GM12878 (cell line): ENCODE measurements around the gene PLCG2. TPM values are rescaled to one million over a fixed set of nuclear protein-coding genes. Genes with fewer than 3 reads are reported as not detected.

Source experiments
- ATF7 ChIP-seq: fragments of 450-650 bp; IDR thresholded peaks from 2 replicates; pipeline ENCODE4 v1.6.1; 2016; ENCODE audit warnings: low read depth, mild to moderate bottlenecking
- CBX5 ChIP-seq: sonication (generic); IDR thresholded peaks from 2 replicates; pipeline ENCODE4 v1.6.1; 2016; ENCODE audit warnings: low read depth, moderate library complexity, mild to moderate bottlenecking, inconsistent platforms
- CEBPB ChIP-seq, 2 experiments: fragments of 150-350 bp in 1 of 2; IDR thresholded peaks; 2 replicates each; pipeline ENCODE4 v1.6.1; 2012 to 2014; ENCODE audit warnings: low read depth in 2 of 2, low read length in 2 of 2, borderline replicate concordance in 1 of 2, inconsistent platforms in 1 of 2
- ESRRA ChIP-seq: IDR thresholded peaks from 2 replicates; pipeline ENCODE4 v1.6.1; 2012; ENCODE audit warnings: mild to moderate bottlenecking, low read length, improper control_type of control experiment
- FOS ChIP-seq: IDR thresholded peaks from 3 replicates; pipeline ENCODE4 v1.6.1; 2011; ENCODE audit warnings: borderline replicate concordance; ENCODE audit not compliant: insufficient read length; ENCODE audit errors: extremely low read depth
- GATAD2B ChIP-seq: fragments of 450-650 bp; conservative IDR thresholded peaks from 2 replicates; pipeline ENCODE4 v1.6.1; 2017; ENCODE audit warnings: low read depth, mild to moderate bottlenecking, moderate library complexity
- IKZF1 ChIP-seq: fragments of 450-650 bp; conservative IDR thresholded peaks from 2 replicates; pipeline ENCODE4 v1.6.1; 2017; ENCODE audit warnings: antibody characterized with exemption, mild to moderate bottlenecking
- IKZF2 ChIP-seq, 2 experiments: fragments of 450-650 bp; IDR thresholded peaks; 2 replicates each; pipeline ENCODE4 v1.6.1; 2017; ENCODE audit warnings: mild to moderate bottlenecking in 2 of 2, moderate library complexity in 2 of 2
- JUND ChIP-seq: IDR thresholded peaks from 2 replicates; pipeline ENCODE4 v1.6.1; 2012; ENCODE audit warnings: low read depth, mild to moderate bottlenecking, low read length, improper control_type of control experiment, moderate library complexity
- MLLT1 ChIP-seq: fragments of 450-650 bp; IDR thresholded peaks from 2 replicates; pipeline ENCODE4 v1.6.1; 2016; ENCODE audit warnings: mild to moderate bottlenecking
- MYB ChIP-seq: fragments of 150-350 bp; IDR thresholded peaks from 2 replicates; pipeline ENCODE4 v1.6.1; 2014; ENCODE audit warnings: mild to moderate bottlenecking, low read depth, low read length, borderline replicate concordance
- PKNOX1 ChIP-seq: fragments of 450-650 bp; IDR thresholded peaks from 2 replicates; pipeline ENCODE4 v1.6.1; 2016; ENCODE audit warnings: mild to moderate bottlenecking
- SMAD5 ChIP-seq: IDR thresholded peaks from 2 replicates; pipeline ENCODE4 v1.6.1; 2016; ENCODE audit warnings: antibody characterized with exemption, low read depth
- SMARCA5 ChIP-seq: fragments of 450-650 bp; IDR thresholded peaks from 2 replicates; pipeline ENCODE4 v1.6.1; 2017; ENCODE audit warnings: mild to moderate bottlenecking
- SUPT20H ChIP-seq: IDR thresholded peaks from 2 replicates; pipeline ENCODE4 v1.6.1; 2011; ENCODE audit warnings: low read depth, mild to moderate bottlenecking, low read length, moderate library complexity, borderline replicate concordance; ENCODE audit not compliant: control insufficient read depth
- USF1 ChIP-seq: IDR thresholded peaks from 2 replicates; pipeline ENCODE4 v1.6.1; 2011; ENCODE audit warnings: borderline replicate concordance, low read depth, mild to moderate bottlenecking, moderate library complexity, mixed read lengths, low read length; ENCODE audit not compliant: insufficient read depth; ENCODE audit errors: extremely low read length
- YY1 ChIP-seq: IDR thresholded peaks from 2 replicates; pipeline ENCODE4 v1.6.1; 2011; ENCODE audit warnings: low read depth, mild to moderate bottlenecking, low read length
- ZNF274 ChIP-seq: IDR thresholded peaks from one replicate; pipeline ENCODE4 v1.8.0; 2011; ENCODE audit not compliant: insufficient read length, insufficient read depth
- polyA plus RNA-seq, 11 experiments: library from polyadenylated mRNA; depleted of rRNA in 4 of 11; unstranded in 6 of 11; stranded (reverse) in 5 of 11; fragments of >200 nt; fragmentation: Nextera tagmentation in 4 of 11; fragmentation: Illumina TruSeq in 1 of 11; extraction: Ambion mirVana in 4 of 11; extraction: Trizol in 1 of 11; gene quantifications; 1 replicate in 1 of 11; 2 replicates in 10 of 11; pipeline versions ENCODE4 v1.2.1 to v1.2.3, GENCODE V29; 2011 to 2016; ENCODE audit warnings: inconsistent platforms in 2 of 11, missing spikeins in 2 of 11, low read depth in 1 of 11
- total RNA-seq, 4 experiments: library from RNA; depleted of rRNA in 3 of 4; stranded (reverse); fragments of >200 nt in 3 of 4; fragmentation: Illumina TruSeq in 1 of 4; extraction: Trizol in 1 of 4; gene quantifications; 2 replicates each; pipeline versions ENCODE4 v1.2.1 to v1.2.3, GENCODE V29; 2013 to 2021
- TF ChIP-seq, protein P1 (sequence below): fragments of 450-650 bp; IDR thresholded peaks from 2 replicates; pipeline ENCODE4 v1.6.1; 2017; ENCODE audit warnings: mild to moderate bottlenecking, moderate library complexity
- TF ChIP-seq, protein P2 (sequence below), 3 experiments: IDR thresholded peaks in 2 of 3; conservative IDR thresholded peaks in 1 of 3; 2 replicates each; pipeline ENCODE4 v1.5.1; 2011; ENCODE audit warnings: low read depth in 3 of 3, low read length in 3 of 3, mild to moderate bottlenecking in 3 of 3, control low read depth in 2 of 3, moderate library complexity in 2 of 3, inconsistent platforms in 1 of 3, mixed read lengths in 1 of 3; ENCODE audit not compliant: control insufficient read depth in 2 of 3, insufficient read depth in 1 of 3; ENCODE audit errors: extremely low read depth in 1 of 3

PLCG2 gene
- total and polyA plus RNA-seq, 10 of the 15 experiments (the other 5 are each of a cell fraction or from before 2014, with no cell fraction given) = 47.6 to 256 (median 149) TPM

DNA sequence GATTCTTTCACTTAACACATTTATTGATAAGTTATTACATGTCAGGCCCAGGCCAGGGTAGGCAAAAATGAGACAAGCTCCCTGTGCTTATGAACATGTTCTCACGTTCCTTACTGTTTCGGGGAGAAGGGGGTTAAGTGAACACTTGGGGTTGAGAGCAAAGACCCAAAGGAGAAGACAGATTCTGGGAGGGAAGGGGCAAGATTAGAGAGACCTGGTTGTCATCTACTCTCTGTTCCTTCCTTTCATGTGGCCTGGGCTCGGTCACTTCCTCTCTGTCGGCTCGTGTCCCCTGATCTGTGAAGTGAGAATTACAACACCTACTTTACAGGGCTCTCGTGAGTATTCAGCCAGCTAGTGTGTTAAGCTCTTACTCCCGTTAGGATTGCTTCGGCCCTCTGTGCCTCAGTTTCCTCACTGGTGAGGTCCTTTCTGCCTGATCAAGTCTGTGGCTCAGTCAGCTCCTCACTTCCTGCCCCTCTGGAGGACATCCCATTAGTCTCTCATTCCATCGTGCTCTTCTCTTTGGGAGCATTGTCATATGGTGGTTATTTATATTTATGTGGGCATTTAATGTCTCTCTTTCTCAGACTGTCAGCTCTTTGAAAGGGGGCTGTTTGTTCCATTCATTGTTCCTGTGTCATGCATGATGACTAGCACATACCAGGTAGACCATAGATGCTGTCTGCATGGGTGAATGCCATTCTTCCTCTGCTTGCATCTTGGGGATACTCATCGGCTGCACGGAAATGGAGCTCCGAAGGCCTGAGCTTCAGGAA lies 38.9 kb downstream of the PLCG2 start (continued):
- TF ChIP-seq, protein P1, sequence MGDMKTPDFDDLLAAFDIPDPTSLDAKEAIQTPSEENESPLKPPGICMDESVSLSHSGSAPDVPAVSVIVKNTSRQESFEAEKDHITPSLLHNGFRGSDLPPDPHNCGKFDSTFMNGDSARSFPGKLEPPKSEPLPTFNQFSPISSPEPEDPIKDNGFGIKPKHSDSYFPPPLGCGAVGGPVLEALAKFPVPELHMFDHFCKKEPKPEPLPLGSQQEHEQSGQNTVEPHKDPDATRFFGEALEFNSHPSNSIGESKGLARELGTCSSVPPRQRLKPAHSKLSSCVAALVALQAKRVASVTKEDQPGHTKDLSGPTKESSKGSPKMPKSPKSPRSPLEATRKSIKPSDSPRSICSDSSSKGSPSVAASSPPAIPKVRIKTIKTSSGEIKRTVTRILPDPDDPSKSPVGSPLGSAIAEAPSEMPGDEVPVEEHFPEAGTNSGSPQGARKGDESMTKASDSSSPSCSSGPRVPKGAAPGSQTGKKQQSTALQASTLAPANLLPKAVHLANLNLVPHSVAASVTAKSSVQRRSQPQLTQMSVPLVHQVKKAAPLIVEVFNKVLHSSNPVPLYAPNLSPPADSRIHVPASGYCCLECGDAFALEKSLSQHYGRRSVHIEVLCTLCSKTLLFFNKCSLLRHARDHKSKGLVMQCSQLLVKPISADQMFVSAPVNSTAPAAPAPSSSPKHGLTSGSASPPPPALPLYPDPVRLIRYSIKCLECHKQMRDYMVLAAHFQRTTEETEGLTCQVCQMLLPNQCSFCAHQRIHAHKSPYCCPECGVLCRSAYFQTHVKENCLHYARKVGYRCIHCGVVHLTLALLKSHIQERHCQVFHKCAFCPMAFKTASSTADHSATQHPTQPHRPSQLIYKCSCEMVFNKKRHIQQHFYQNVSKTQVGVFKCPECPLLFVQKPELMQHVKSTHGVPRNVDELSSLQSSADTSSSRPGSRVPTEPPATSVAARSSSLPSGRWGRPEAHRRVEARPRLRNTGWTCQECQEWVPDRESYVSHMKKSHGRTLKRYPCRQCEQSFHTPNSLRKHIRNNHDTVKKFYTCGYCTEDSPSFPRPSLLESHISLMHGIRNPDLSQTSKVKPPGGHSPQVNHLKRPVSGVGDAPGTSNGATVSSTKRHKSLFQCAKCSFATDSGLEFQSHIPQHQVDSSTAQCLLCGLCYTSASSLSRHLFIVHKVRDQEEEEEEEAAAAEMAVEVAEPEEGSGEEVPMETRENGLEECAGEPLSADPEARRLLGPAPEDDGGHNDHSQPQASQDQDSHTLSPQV = no peak
- TF ChIP-seq IKZF1 (peak; percentile 86), CBX5 (no peak), IKZF2 (IDR thresholded peaks at IDR 0.05) (peak; percentile 82 to 87), MYB (no peak), ESRRA (no peak), ZNF274 (no peak), SMARCA5 (peak; percentile 59; the same call in 1 of the 2 replicates), SMAD5 (0 out of 2 replicates have a peak, but pooled peaks have one; percentile 48), CEBPB (IDR thresholded peaks at IDR 0.05; ENCODE audit: borderline replicate concordance in 1 of 2, low read depth in 2 of 2, low read length in 2 of 2) (no peak), ATF7 (peak; percentile 81), GATAD2B (no peak; the same call in none of the 2 replicates), SUPT20H (no peak), FOS (no peak), YY1 (no peak), PKNOX1 (peak; percentile 27; the same call in 1 of the 2 replicates), JUND (no peak), MLLT1 (peak; percentile 66; the same call in 1 of the 2 replicates), USF1 (no peak)
- TF ChIP-seq, protein P2, sequence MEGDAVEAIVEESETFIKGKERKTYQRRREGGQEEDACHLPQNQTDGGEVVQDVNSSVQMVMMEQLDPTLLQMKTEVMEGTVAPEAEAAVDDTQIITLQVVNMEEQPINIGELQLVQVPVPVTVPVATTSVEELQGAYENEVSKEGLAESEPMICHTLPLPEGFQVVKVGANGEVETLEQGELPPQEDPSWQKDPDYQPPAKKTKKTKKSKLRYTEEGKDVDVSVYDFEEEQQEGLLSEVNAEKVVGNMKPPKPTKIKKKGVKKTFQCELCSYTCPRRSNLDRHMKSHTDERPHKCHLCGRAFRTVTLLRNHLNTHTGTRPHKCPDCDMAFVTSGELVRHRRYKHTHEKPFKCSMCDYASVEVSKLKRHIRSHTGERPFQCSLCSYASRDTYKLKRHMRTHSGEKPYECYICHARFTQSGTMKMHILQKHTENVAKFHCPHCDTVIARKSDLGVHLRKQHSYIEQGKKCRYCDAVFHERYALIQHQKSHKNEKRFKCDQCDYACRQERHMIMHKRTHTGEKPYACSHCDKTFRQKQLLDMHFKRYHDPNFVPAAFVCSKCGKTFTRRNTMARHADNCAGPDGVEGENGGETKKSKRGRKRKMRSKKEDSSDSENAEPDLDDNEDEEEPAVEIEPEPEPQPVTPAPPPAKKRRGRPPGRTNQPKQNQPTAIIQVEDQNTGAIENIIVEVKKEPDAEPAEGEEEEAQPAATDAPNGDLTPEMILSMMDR (IDR thresholded peaks at IDR 0.05 in 2 of 3, conservative IDR thresholded peaks at IDR 0.05 in 1 of 3; ENCODE audit: control insufficient read depth in 2 of 3, extremely low read depth in 1 of 3, insufficient read depth in 1 of 3, low read depth in 3 of 3, low read length in 3 of 3) = no peak
